Psoas muscle (tissue), 8 donors: ENCODE data around the gene SEM1. TPM values are rescaled to one million over a fixed set of nuclear protein-coding genes. Genes with fewer than 3 reads are reported as not detected.
"Not testable (repeated sequence)": the region's sequence is repeated elsewhere in the genome, so short reads cannot be mapped to it uniquely, and the experiment has no call there.

Experiments
- ATAC-seq, 4 donors: fragments of 200-7000 bp; cut with Tn5 transposase; one replicate each; pipeline ENCODE4 v1.9.1; 2020; ENCODE audit warnings: moderate library complexity in 3 of 4, mild to moderate bottlenecking in 2 of 4
- DNase-seq, 2 donors: peaks; one replicate each; pipeline ENCODE4 v3.0.0-alpha.2; 2020
- H3K27ac ChIP-seq: fragments of 200-600 bp; one replicate; pipeline ENCODE4 v1.8.0; 2022
- H3K27me3 ChIP-seq, 3 donors: fragments of 200-600 bp in 1 of 3; one replicate each; pipeline versions ENCODE4 v1.6.1 to v1.8.0; 2013 to 2022; ENCODE audit warnings: low read length in 2 of 3, mild to moderate bottlenecking in 2 of 3, moderate library complexity in 1 of 3; ENCODE audit not compliant: insufficient read depth in 3 of 3
- H3K36me3 ChIP-seq, 2 donors: fragments of 200-600 bp in 1 of 2; one replicate each; pipeline versions ENCODE4 v1.6.1 to v1.8.0; 2013 to 2022; ENCODE audit warnings: low read depth in 1 of 2, mild to moderate bottlenecking in 1 of 2, moderate library complexity in 1 of 2; ENCODE audit not compliant: insufficient read depth in 1 of 2
- H3K4me1 ChIP-seq: fragments of 200-600 bp; one replicate; pipeline ENCODE4 v1.8.0; 2022
- H3K4me3 ChIP-seq: fragments of 200-600 bp; one replicate; pipeline ENCODE4 v1.8.0; 2022; ENCODE audit warnings: mild to moderate bottlenecking
- H3K9me3 ChIP-seq: fragments of 200-600 bp; one replicate; pipeline ENCODE4 v1.8.0; 2022
- WGBS, 3 donors: extraction: QIAGEN DNeasy Blood & Tissue Kit; methylation state at CpG; one replicate each; pipeline versions ENCODE4 v1.1.6 to v1.1.7; 2013; 5-methylcytosine and 5-hydroxymethylcytosine counted together
- intact Hi-C, 2 donors: fragments of 100-400 bp; cut with DNase I; formaldehyde crosslinking; loops; one replicate each; pipeline versions ENCODE4 v1.11.0 to v1.14.2; 2022
- polyA plus RNA-seq, 3 donors: library from polyadenylated mRNA; stranded (reverse); fragments of 200-250 nt; gene quantifications; one replicate each; pipeline ENCODE4 v1.2.3, GENCODE V29; 2013
- total RNA-seq, 4 donors: library from RNA; stranded (reverse); fragmentation: NEBNext Ultra II Directional in 2 of 4; extraction: Animal tissue kit (Norgen Biotek cat#: 25700) in 2 of 4; gene quantifications; one replicate each; pipeline versions ENCODE4 v1.2.1 to v1.2.4, GENCODE V29; 2021 to 2023
- TF ChIP-seq, protein P1 (sequence below): fragments of 200-600 bp; IDR thresholded peaks from one replicate; pipeline ENCODE4 v1.8.0; 2022; ENCODE audit warnings: antibody characterized with exemption
- donor health status: healthy with polysubstance abuse.
- donor health status: DM: no; HTN: no; CAD: no; lungs with moderate emphysema.
- donor health status: Bipolar disorder and iron deficiency.
- donor health status: healthy.
- donor health status: DM: yes; HTN: yes; CAD: no.
- donor health status: DM: no; HTN: no; CAD: no.
- donor health status: DM: no; HTN: no; CAD: no.
- donor health status: DM: yes; HTN: yes; CAD: no.

Gene SEM1
- total and polyA plus RNA-seq, 7 donors, result 30.5 to 107 (median 69.9) TPM

- intact Hi-C loops, result no loop called here
- no peak for ATAC-seq
- H3K27me3 ChIP-seq, result peaks cover 0 to 4% (median 0%) of the 10 kb centered on the region in 3 donors
- H3K4me1 ChIP-seq, result no peaks in the 10 kb centered on the region
- TF ChIP-seq, protein P1, sequence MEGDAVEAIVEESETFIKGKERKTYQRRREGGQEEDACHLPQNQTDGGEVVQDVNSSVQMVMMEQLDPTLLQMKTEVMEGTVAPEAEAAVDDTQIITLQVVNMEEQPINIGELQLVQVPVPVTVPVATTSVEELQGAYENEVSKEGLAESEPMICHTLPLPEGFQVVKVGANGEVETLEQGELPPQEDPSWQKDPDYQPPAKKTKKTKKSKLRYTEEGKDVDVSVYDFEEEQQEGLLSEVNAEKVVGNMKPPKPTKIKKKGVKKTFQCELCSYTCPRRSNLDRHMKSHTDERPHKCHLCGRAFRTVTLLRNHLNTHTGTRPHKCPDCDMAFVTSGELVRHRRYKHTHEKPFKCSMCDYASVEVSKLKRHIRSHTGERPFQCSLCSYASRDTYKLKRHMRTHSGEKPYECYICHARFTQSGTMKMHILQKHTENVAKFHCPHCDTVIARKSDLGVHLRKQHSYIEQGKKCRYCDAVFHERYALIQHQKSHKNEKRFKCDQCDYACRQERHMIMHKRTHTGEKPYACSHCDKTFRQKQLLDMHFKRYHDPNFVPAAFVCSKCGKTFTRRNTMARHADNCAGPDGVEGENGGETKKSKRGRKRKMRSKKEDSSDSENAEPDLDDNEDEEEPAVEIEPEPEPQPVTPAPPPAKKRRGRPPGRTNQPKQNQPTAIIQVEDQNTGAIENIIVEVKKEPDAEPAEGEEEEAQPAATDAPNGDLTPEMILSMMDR, result no peak
- no peaks in the 10 kb centered on the region for H3K36me3 ChIP-seq
- WGBS, 3 donors, result 85 to 91% (median 90%) methylated on average over 4 of the region's 4 CpGs
- DNase-seq, result no peak
- H3K4me3 ChIP-seq, result no peak overlapping the region
- H3K9me3 ChIP-seq, result no peaks in the 10 kb centered on the region
- no peak overlapping the region for H3K27ac ChIP-seq
Observed at GRCh38 chr7:96728139-96728538, 18.5 kb upstream of the SEM1 start.

DNA sequence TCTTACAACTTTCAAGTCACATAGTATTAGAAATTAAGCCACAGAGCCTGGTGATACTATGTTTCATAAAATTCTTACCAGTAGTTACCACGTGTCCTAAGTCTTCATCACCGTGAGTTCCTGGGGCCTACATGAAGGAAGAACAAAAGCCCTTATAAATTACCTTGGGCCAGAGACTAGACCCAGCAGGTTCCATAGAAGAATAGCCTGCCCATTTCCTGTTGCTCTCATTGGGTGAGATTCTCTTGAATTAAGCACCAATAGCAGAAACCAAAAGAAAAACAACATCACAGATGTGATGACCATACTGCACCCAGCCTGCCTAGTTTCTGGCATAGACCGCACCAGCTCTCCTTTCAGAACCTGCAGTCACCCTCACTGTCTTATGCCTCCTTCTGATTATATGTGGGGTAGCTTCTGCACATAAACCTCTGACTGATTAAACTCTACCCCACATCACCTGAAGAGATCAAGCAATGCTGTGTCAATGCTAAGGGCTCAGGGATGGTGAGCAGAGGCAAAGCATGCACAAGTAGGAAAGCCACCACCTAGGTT is 18.0 kb upstream of the SEM1 start:
- DNase-seq (no peak), ATAC-seq (no peak)
- intact Hi-C loops, result no loop called here
- Histone ChIP-seq H3K9me3 (no peaks in the 10 kb centered on the region), H3K36me3 (no peaks in the 10 kb centered on the region), H3K27me3 (peaks cover 0 to 4% (median 0%) of the 10 kb centered on the region in 3 donors), H3K4me3 (no peak overlapping the region), H3K4me1 (no peaks in the 10 kb centered on the region), H3K27ac (no peak overlapping the region)
- 80 to 91% (median 83%) methylated on average over 3 of the region's 3 CpGs for WGBS, 3 donors
- TF ChIP-seq, protein P1, result no peak

DNA sequence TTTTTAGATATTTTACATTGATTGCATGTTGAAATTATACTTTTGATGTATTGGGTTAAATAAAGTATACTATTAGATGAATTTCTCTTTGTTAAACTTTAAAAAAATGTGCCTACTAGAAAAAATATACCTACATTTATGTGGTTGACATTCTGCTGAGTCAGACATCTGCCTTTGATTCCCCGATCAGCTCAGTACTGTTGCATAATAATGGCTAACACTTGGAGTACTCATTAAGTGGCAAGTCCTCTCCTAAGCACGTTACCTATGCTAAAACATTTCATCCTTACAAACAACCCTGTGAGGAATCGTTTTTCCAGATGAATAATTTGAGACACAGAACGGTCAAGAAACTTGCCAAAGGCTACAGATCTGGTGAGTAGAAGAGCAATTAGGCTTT is 14.0 kb upstream of the SEM1 start:
- Histone ChIP-seq H3K27me3 (peaks cover 0 to 10% (median 4%) of the 10 kb centered on the region in 3 donors), H3K9me3 (no peaks in the 10 kb centered on the region), H3K36me3 (no peaks in the 10 kb centered on the region), H3K27ac (no peak overlapping the region), H3K4me1 (no peaks in the 10 kb centered on the region), H3K4me3 (no peak overlapping the region)
- ATAC-seq (no peak), DNase-seq (no peak)
- 26 to 34% (median 30%) methylated on average over 4 of the region's 4 CpGs for WGBS, 3 donors
- TF ChIP-seq, protein P1, result no peak
- intact Hi-C loops, result no loop called here

DNA sequence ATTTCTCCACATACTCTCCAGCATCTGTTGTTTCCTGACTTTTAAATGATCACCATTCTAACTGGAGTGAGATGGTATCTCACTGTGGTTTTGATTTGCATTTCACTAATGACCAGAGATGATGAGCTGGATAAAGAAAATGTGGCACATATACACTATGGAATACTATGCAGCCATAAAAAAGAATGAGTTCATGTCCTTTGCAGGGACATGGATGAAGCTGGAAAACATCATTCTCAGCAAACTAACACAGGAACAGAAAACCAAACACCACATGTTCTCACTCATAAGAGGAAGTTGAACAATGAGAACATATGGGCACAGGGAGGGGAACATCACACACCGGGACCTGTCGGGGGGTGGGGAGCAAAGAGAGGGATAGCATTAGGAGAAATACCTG is 13.3 kb upstream of the SEM1 start:
- H3K4me1 ChIP-seq, H3K9me3 ChIP-seq, ATAC-seq, H3K27ac ChIP-seq, intact Hi-C loops, H3K36me3 ChIP-seq, DNase-seq, H3K4me3 ChIP-seq: not testable (repeated sequence)
- 81 to 86% (median 81%) methylated on average over 2 of the region's 2 CpGs for WGBS, 3 donors
- peaks cover 0 to 10% (median 4%) of the 10 kb centered on the region in 3 donors for H3K27me3 ChIP-seq

DNA sequence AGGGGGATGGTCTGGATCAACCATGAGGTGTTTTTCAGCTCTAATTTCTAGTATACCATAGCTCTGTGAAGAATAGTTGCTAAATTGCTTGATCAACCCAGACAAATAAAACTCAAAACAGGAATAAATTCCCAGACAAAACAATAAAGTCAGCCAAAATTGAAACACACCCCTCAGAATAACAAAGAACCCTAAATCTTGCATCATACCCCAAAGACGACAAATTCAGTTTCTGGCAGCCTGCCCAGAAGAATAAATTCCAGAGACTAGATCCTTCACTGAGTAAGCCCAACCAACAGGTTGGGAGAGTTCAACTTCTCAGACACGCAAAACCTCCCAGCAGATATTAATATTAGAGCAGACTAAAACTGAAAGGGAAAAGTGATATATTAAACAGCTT is 11.2 kb upstream of the SEM1 start:
- H3K36me3 ChIP-seq, result no peaks in the 10 kb centered on the region
- H3K4me1 ChIP-seq, result no peaks in the 10 kb centered on the region
- WGBS, 3 donors, result 13 to 23% (median 16%) methylated on average over 2 of the region's 2 CpGs
- H3K4me3 ChIP-seq, result no peak overlapping the region
- intact Hi-C loops, result no loop called here
- ATAC-seq (no peak), DNase-seq (no peak)
- no peaks in the 10 kb centered on the region for H3K9me3 ChIP-seq
- H3K27ac ChIP-seq, result no peak overlapping the region
- TF ChIP-seq, protein P1, result no peak
- peaks cover 0 to 18% (median 4%) of the 10 kb centered on the region in 3 donors for H3K27me3 ChIP-seq
